HS-27A (cell line): ENCODE results near the gene COX19.
"Not testable (repeated sequence)": the region's sequence is repeated elsewhere in the genome, so short reads cannot be mapped to it uniquely, and the experiment has no call there.

Source experiments
- DNase-seq: peaks from one replicate; pipeline ENCODE4 v3.0.0-alpha.2; 2012; ENCODE audit warnings: low read depth, missing footprints

Gene COX19

DNA sequence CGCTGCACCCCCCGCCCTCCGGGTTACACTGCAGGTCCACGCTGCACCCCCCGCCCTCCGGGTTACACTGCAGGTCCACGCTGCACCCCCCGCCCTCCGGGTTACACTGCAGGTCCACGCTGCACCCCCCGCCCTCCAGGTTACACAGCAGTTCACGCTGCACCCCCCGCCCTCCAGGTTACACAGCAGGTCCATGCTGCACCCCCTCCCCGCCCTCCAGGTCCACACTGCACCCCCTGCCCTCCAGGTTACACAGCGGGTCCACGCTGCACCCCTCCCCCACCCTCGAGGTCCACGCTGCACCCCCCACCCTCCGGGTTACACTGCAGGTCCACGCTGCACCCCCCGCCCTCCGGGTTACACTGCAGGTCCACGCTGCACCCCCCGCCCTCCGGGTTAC is 51.3 kb downstream of the COX19 start:
- not testable (repeated sequence) for DNase-seq

DNA sequence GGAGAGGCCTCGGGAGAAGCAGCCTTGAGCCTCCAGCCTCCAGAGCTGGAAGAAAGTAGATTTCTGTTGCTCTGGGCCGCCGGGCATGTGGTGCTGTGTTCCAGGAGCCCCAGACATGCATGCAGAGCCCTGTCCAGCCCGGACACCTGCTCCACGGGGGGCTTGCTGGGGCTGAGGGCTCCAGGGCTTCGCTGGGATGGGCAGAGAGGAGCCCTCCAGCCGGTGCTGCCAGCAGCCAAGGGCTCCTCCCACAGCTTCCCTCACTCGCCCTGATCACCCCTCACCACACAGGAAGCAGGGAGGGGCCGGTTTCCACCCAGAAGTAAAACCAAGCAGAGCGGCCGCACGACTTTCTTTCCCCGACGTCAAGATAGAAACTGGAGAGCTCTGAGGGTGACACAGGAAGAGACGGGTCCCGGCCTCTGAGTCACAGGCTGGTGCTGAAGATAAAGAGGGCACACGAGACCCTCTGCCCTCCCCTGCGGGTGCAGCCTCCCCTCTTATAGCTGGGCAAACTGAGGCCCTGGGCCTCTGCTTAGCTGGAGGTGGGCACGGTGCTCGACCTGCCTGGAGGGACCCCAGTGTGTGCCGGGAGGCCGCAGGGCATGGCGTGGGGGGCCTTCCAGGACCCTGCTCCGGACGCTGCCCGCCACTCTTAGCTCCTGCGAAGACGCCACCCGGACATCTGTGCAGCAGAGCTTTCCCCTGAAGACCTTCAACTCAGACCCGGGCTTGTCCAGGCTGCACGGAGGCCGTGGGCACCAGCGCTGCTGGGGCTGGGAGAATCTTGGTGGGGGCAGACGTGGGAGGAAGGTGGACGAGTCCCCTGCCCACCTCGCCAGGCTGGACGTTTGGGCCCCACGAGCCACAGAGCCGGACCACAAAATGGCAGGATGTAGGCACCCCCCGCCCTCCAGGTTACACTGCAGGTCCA is 52.0 kb downstream of the COX19 start:
- DNase-seq: no peak

DNA sequence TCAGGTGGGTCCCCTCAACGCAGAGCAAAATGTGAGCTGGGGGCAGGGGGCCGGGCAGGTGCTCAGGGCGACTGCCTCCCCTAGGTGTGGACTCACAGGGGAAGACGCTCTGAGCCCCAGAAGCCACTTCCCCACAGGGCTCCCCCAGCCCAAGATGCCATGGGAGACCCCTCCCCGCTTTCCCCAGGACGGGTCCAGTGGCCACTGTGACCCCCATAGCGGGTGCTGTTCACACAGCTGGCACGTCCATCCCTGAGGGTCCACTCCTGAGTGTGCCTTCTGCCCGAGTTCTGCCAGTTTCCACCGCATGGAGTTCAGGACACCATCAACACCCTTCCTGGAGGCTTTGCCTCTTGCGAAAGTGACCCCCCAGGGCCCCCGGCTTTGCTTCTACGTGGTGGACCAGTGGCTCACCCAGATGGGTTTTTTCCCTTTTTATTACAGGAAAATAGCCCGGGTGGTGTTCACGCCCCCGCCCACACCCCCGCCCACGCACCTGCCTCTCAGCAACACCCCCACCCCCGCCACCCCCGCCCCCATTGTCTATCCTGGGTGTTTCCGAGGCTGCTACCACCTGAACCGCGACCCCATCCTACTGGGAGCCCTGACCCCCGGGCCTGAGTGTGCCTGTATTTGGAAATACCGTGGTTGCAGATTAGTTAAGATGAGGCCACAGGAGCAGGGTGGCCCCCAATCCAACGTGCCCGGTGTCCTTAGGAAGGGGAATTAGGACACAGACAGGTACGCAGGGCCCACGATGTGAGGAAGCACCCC is 52.8 kb downstream of the COX19 start:
- no peak for DNase-seq

DNA sequence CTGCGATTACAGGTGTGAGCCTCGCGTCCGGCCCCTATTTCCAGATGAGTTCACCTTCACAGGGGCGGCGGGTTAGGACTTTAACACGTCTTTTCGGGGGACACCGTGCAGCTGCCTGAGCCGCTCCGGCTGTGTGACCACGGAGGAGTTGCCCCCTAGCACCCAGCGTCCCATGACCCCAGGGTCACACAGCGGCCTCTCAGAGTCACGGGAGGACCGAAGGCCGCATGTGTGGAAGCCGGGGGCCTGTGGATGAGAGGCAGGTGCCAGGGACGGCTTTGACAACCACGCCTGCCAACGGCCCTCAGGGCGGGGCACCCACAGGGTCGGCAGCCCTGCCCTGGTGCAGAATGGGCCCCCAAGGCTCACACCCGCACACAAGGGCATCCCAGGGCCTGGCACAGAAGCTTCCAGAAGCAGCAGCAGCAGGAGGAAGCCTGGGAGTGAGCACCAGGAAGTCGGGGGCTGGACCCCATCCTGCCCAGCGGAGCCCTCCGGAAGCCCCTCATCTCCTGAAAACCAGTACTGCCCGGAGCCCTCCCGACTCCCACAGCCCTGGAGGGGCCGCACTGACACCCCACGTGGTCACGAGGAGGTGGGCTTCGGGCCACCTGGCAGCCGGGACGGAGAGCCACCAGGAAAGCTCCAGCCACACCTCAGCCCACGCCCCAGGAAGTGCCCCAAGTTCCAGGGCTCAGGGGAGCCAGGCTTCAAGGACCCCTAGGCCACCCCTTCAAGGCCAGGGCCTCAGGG is 53.6 kb downstream of the COX19 start:
- DNase-seq: no peak

DNA sequence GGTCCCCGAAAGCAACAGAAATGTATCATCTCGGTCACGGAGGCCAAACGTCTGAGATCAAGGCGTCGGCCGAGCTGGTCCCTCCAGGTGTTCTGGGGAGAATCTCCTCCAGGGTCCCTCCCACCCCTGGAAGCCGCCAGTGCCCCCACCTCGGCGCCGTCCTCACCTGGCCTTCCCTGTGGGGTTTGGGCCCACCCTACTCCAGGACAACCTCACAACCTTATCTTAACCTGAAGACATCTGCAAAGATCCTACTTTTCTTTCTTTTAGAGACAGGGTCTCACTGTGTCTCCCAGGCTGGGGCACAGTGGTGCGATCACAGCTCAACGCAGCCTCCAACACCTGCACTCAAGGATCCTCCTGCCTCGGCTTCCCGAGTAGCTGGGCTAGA is 54.3 kb downstream of the COX19 start:
- no peak for DNase-seq

DNA sequence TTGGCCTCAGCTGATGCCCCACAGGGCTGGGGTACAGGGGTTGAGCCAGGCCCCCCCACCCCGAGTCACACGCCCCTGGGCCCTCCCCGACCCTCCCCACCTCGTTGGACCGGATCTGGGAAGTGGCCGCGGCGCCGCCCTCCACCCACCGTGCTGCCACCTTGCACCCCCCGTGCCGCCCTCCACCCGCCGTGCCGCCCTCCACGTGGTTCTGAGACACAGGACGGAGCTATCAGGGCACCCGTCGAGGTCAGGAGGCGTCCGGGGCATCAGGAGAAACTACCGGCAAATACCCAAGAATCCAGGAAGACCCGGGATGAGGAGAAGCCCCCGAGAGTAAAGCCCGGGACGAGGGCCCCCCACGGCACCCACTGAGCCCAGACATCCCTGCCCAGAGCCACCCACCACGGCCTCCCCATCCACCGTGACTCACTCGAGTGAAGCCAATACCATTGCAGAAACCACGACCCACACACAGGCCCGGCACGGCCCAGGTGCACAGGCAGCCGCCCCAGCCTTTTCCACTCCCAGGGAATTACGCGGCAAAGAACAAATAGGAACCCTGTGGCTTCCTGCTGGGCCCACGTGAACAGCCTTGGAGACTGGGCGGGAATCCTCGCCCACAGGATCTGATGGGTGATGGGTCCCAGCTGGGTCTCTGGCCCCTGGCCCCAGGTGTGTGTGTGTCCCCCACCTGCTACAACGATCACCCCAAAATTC is 54.8 kb downstream of the COX19 start:
- no peak for DNase-seq

DNA sequence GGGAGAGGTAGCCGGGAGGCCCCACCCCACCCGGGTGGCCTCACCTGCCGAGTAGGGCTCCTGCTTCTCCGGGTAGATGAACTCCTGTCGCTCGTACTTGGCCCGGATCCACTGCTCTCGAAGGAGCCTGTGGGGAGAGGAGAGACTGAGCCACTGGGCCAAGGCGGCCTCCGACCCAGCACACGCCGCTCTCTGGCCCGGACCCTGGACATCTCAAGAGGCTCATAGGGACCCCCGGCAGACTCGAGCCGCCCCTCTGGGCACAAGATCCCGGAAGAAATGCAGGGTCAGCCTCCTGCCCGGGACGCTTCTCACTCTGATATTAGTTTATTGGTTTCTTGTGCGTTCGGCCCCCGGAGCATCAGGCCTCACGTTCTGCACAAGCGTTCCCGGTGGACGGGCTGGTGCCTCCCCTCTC is 55.4 kb downstream of the COX19 start:
- DNase-seq: no peak

DNA sequence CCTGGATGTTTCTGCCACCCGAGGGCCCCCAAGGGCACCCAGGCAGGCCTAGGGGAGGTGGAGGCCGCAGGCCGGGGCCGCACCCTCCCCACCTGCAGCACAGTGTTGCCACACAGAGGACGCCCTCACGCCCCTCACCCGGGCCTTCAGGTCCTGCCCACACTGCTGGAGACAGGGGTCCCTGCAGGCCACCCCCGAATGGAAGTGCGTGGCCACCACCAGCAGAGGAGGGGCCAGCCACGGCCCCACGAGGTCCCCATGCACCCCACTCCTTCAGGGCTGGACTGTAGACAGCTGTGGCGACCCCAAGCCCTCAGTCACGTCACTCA is 56.3 kb downstream of the COX19 start:
- no peak for DNase-seq

DNA sequence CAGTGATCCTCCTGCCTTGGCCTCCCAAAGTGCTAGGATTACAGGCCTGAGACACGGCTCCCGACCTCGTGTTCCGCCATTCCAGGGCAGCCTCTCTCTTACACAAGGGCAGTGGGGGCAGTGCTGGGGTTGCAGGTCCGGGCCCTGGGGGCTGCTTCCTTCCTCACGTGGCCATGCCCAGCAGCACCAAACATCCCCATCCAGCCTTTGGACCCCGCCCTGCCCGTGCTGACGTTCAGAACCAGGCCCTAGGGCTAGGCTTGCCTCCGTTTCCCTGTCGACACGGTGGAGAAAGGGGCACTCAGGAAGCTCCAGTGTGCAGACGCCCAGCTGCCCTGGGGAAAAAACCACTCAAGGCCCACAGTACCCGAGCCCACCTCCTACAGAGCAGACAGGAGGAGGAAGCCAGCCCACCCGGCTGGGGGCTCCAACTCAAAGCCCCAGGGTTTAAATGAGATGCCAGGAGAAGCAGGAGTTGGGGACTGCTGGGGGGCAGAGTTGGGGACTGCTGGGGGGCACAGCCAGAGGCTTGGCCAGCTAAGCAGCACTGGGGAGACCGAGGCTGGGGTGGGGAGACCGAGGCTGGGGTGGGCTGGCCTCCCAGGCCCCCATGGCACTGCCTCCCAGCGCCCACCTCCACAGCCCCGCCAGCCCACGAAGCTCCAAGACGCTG is 56.8 kb downstream of the COX19 start:
- DNase-seq: no peak

DNA sequence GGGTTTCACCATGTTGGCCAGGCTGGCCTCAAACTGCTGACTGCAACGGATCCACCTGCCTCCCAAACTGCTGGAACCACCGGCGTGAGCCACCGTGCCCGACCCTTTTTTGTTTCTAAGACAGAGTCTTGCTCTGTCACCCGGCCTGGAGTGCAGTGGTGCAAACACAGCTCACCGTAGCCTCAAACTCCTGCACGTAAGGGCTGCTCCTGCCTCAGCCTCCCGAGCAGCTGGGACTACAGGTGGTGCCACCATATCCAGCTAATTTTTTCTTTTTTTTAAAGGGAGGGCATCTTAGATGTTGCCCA is 57.3 kb downstream of the COX19 start:
- no peak for DNase-seq

DNA sequence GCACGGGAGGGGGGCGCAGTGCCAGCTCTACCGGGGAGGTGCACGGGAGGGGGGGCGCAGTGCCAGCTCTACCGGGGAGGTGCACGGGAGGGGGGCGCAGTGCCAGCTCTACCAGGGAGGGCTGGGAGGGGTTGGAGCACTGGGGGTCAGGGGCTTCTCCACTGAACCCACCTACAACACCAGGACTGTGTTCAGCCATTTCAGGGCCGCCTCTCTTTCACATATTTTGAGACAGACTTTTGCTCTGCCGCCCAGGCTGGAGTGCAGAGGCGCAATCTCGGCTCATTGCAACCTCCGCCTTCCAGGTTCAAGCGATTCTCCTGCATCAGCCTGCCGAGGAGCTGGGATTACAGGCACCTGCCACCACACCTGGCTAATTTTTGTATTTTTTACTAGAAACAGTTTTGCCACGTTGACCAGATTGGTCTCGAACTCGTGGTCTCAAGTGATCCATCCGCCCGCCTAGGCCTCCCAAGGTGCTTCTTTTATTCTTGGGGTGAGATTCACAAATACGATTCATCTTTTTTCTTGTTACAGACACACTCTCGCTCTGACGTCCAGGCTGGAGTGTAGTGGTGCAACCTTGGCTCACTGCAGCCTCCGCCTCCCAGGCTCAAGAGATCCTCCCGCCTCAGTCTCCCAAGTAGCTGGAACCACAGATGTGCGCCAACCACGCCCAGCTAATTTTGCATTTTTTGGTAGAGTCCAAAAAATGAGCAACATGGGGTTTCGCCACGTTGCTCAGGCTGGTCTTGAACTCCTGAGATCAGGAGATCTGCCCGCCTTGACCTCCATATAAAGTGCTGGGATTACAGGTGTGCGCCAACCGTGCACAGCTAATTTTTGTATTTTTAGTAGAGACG is 57.9 kb downstream of the COX19 start:
- DNase-seq: no peak

DNA sequence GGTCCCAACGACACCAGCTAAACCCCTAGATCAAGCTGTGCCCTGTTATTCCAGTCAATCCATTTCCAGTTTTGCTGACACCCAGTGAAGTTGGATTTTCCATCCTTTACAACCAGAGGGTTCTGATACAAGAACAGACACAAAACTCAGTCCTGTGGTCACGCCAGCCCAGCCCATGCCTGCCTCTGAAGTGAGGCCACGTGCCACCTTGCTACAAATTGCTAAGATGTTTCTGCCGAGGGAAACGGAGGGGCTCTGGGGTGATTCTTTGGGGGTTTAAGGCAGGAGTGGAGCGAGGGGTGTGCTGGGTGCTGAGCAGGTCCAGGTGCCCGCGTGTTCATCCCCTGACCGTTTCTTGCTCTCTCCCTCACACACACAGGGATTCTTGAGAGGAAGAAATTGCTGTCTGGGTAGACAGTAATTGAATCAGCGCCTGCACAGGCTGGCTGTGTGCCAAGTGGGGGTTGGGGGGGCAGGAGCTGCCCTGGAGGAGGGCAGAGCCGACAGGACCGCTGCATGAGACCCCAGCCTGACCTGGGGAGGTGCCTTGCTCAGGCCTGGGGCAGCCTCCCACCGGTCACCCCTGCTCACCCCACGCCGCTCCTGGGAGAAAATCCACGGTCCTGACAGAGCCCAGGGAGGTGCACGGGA is 58.9 kb downstream of the COX19 start:
- DNase-seq: no peak
